HG02943 (cell line): Measurements from ENCODE around the gene UBE2C.
A peak's percentile ranks its signal among the peaks of the same experiment; 100 is the strongest.

Experiments used
- ATAC-seq: cut with Tn5 transposase; IDR thresholded peaks from one replicate; pipeline ENCODE4 v1.9.1; 2021; ENCODE audit warnings: mild to moderate bottlenecking, low read depth, moderate library complexity; ENCODE audit not compliant: unreplicated experiment

Gene UBE2C

GRCh38 chr20:45853484-45853883 lies 41.0 kb downstream of the UBE2C start:
- ATAC-seq, result no peak

- peak; percentile 97 for ATAC-seq
Measured at GRCh38 chr20:45857114-45857881, 44.9 kb downstream of the UBE2C start, which contains the start of the genes ACOT8 and ZSWIM3. Gene ACOT8, minus strand, starts transcription at chr20:45857392. Its CDS starts 77 bp downstream, at chr20:45857315. Gene ZSWIM3, plus strand, starts transcription at chr20:45857614. Its CDS starts 212 bp downstream, at chr20:45857826.

GRCh38 chr20:45857882-45858216 lies 45.4 kb downstream of the UBE2C start:
- ATAC-seq, result no peak

GRCh38 chr20:45859916-45860315 lies 47.5 kb downstream of the UBE2C start:
- ATAC-seq, result no peak

GRCh38 chr20:45860560-45861220 lies 48.2 kb downstream of the UBE2C start:
- ATAC-seq, result no peak

- ATAC-seq, result no peak
Measured at GRCh38 chr20:45861221-45862075, 49.0 kb downstream of the UBE2C start.

GRCh38 chr20:45863543-45864470 lies 51.4 kb downstream of the UBE2C start:
- no peak for ATAC-seq

- no peak for ATAC-seq
Measured at GRCh38 chr20:45866454-45866853, 54.0 kb downstream of the UBE2C start.
